HEK293 (cell line): ENCODE results near the gene EDN1.

Experiments used
- CTCF ChIP-seq: fragments of 450-650 bp; formaldehyde crosslinking; IDR thresholded peaks from 2 replicates; pipeline ENCODE4 v1.5.1; 2016; ENCODE audit warnings: missing biosample characterization, missing genetic modification characterization
- MEIS1 ChIP-seq: sonication (generic); formaldehyde crosslinking; IDR thresholded peaks from 2 replicates; pipeline ENCODE4 v1.8.1; 2022; ENCODE audit warnings: missing genetic modification reagents, mild to moderate bottlenecking, borderline replicate concordance
- PRDM10 ChIP-seq: fragments of 450-650 bp; formaldehyde crosslinking; IDR thresholded peaks from 2 replicates; pipeline ENCODE4 v1.5.1; 2016; ENCODE audit warnings: missing biosample characterization, missing genetic modification characterization
- SP2 ChIP-seq: fragments of 450-650 bp; formaldehyde crosslinking; IDR thresholded peaks from 2 replicates; pipeline ENCODE4 v1.5.1; 2016; ENCODE audit warnings: missing biosample characterization, missing genetic modification characterization
- ZBTB7A ChIP-seq: fragments of 450-650 bp; formaldehyde crosslinking; IDR thresholded peaks from 2 replicates; pipeline ENCODE4 v1.5.1; 2016; ENCODE audit warnings: low read depth, missing biosample characterization, missing genetic modification characterization
- ZNF214 ChIP-seq: fragments of 450-650 bp; formaldehyde crosslinking; IDR thresholded peaks from 2 replicates; pipeline ENCODE4 v1.5.1; 2017; ENCODE audit warnings: missing biosample characterization, mild to moderate bottlenecking, missing genetic modification characterization, borderline replicate concordance
- ZNF23 ChIP-seq: fragments of 450-650 bp; formaldehyde crosslinking; IDR thresholded peaks from 2 replicates; pipeline ENCODE4 v1.5.1; 2016; ENCODE audit warnings: missing biosample characterization, missing genetic modification characterization, borderline replicate concordance
- ZNF26 ChIP-seq: fragments of 450-650 bp; formaldehyde crosslinking; IDR thresholded peaks from 2 replicates; pipeline ENCODE4 v1.5.1; 2016; ENCODE audit warnings: missing biosample characterization, missing genetic modification characterization
- ZNF423 ChIP-seq: fragments of 450-650 bp; formaldehyde crosslinking; IDR thresholded peaks from 2 replicates; pipeline ENCODE4 v1.5.1; 2016; ENCODE audit warnings: missing biosample characterization, missing genetic modification characterization
- ZNF585B ChIP-seq: fragments of 450-650 bp; formaldehyde crosslinking; IDR thresholded peaks from 2 replicates; pipeline ENCODE4 v1.5.1; 2016; ENCODE audit warnings: missing biosample characterization, missing genetic modification characterization

GRCh38 chr6:12269110-12269509 lies 21.1 kb upstream of the EDN1 start:
- TF ChIP-seq CTCF (tag by site-specific recombination), result no peak
- no peak for TF ChIP-seq ZNF423 (tag by site-specific recombination)
- no peak for TF ChIP-seq ZNF23 (tag by site-specific recombination)
- TF ChIP-seq SP2, result no peak
- TF ChIP-seq ZBTB7A (tag by site-specific recombination), result no peak
- TF ChIP-seq PRDM10, result no peak
- no peak for TF ChIP-seq ZNF214
- no peak for TF ChIP-seq ZNF585B (tag by site-specific recombination)
- no peak for TF ChIP-seq ZNF26 (tag by site-specific recombination)
- no peak for TF ChIP-seq MEIS1
